ENCODE results near the gene SLC25A14.
A peak's percentile ranks its signal among the peaks of the same experiment; 100 is the strongest.

SLC25A14 gene

GRCh38 chrX:130385520-130385919 is 45.8 kb downstream of the SLC25A14 start, which contains the start of gene GPR119:
TSS of gene GPR119 (minus strand) at chrX:130385674. CDS start at chrX:130385447, 227 bp downstream.
- no peak for DNase-seq

- DNase-seq, result no peak
These were observed 46.7 kb downstream of the SLC25A14 start for GRCh38 chrX:130386408-130386808.

DNA sequence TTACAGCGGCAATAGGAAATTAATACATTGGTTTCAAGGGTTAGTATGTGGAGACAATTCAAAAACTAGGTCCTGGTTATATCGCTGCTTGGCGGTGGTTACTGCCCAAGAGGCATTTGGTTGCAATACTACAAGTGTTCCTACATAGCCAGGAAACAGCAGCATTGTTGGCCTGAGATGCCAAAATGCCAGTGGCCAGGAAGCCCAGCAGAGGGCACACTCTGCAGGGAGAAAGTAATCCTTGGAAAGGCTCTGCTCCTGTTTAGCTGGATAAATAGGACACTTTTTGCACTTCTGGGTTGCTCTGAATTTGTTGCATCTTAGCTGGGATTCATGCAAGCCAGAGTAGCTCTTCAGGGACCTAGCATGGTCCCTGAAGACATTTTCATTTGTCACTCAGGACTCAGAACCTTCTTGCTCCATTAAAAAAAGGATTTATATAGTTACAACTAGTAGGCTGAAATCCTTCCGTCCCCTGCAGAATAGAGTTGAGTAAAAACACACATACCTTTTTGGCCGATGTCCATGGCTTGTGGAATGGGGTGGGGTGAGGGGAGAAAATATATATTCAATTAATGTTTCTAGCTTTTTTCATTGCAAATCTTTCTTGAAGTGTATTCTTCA is 53.8 kb downstream of the SLC25A14 start:
- DNase-seq, result peak; percentile 43

- no peak for DNase-seq
These were observed 55.6 kb downstream of the SLC25A14 start for GRCh38 chrX:130395341-130395740.

DNA sequence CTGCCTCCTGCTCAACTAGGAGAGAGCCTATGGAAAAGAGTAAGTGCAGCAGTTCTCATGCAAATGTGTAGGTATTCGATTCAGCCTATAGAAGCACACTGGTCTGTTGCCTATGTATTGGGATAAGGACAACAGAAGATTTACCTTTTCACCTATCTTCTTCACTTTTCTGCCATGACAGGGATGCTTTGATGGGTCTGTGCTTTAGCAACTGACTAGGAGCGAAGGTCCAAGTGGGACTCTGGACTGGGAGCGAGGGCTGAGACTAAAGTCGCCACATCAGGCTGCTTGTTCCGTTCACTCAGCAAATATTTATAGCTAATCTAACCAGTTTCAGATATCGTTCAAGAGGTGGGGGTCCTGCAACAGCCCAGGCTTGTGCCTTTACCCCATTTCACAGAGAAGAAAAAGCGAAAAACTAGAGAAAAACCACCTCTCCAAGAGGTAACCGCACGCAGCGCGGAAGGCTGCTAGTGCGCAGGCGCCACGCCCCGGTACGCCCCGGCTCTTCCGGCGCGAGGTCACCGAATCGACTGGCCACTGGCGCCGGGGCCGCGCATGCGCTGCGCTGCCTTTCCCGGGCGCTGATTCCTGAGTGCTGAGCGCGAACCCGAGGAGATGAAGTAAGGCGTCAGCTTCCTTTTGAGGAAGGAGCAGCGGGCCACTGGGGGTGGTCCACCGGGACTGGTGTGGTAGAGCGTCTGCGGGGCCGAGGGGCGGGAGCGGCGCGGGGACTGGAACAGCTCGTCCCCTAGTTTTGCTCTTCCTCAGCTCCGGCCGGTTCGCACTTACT is 61.9 kb downstream of the SLC25A14 start, which contains the start of gene RBMX2:
RBMX2 (plus strand) TSS at position 573 of the 793 bp plus-strand sequence; CDS start at position 619, 46 bp downstream.
- peak; percentile 70 for DNase-seq

GRCh38 chrX:130402208-130402684 is 62.5 kb downstream of the SLC25A14 start:
- peak; percentile 1 for DNase-seq

- DNase-seq, result peak; percentile 12
These were observed 73.7 kb downstream of the SLC25A14 start for GRCh38 chrX:130413415-130413814.

- DNase-seq, result no peak
These were observed 75.1 kb downstream of the SLC25A14 start for GRCh38 chrX:130414800-130415199.

GRCh38 chrX:130415201-130415600 is 75.5 kb downstream of the SLC25A14 start:
- DNase-seq, result no peak

DNA sequence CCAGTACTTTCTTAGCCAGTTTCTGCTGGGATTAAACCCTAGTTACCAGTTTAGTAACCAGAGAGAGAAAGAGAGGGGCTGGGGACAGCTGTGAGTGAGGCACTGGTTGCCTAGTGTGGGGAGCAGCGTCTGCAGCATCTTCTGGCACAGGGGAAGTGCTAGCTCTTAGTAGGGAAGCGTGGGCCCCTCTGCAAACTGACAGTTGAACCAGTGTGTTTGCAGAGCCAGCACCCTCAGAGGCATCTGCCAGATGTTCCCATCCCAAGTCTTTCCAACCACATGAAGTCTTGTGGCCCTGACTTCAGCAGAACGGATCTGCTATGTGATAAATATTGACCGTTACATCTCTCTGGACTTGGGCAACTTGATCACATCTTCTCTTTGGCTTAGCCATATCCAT is 77.1 kb downstream of the SLC25A14 start:
- no peak for DNase-seq

DNA sequence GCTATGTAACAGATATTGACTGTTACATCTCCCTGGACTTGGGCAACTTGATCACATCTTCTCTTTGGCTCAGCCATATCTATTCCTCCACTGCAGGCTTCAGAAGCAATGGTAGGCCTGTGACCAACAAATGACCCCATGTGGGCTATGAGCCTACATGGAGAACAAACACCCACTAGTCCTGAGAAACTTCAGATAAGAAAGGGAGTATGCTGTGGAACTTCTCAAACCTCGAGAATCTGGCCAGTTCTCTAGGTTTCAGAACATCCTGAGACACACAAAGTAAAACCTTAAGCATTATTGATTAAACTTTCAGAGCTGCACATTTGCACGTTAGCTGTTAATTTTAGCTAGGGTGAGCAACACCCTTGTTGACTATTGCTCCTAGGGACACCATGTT is 78.3 kb downstream of the SLC25A14 start:
- no peak for DNase-seq

- no peak for DNase-seq
These were observed 79.0 kb downstream of the SLC25A14 start for GRCh38 chrX:130418740-130419139.

- no peak for DNase-seq
These were observed 79.5 kb downstream of the SLC25A14 start for GRCh38 chrX:130419263-130419662.
